ENCODE results near the gene CEND1.
"Not testable (repeated sequence)": the region's sequence is repeated elsewhere in the genome, so short reads cannot be mapped to it uniquely, and the experiment has no call there.

CEND1 gene

DNA sequence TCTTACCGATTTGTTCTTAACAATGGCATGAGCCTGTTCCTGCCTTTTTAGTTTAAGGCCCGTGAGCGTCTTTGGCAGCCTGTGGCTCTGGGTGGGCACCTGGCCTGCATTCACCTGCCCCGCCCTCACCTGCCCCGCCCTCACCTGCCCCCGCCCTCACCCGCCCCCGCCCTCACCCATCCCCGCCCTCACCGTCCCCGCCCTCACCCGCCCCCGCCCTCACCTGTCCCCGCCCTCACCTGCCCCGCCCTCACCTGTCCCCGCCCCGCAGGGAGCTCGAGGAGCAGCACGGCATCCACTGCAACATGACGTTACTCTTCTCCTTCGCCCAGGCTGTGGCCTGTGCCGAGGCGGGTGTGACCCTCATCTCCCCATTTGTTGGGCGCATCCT is 26.8 kb downstream of the CEND1 start:
- no peak for DNase-seq

DNA sequence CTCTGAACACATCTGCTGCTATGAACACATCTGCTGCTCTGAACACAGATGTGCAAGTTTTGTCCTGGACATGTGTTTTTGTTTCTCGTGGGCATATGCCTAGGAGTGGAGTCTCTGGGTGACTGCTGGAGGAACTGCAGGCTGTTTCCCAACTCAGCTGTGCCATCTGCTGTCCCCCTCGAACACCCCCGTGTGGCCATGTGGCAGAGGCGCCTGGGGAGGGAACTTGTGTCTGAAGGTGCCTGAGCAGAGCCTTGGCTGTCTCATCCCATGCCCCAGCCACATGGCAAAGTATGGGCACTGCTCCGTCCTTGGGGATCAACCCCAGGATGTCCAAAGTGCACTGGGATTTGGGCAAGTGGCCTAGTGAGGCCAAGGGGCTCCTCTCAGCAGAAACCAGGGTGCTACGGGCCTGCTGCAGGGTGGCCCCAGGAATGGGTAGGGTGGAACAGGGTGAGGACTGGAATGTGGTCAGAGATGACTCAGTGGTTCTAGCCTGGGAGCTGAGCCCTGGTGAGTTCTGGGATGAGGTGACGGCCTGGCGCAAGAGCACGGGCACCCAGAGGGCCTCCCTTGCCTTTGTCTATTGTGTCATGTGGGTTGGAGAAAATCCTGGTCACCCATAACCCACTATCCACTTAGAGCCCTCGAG is 27.3 kb downstream of the CEND1 start:
- peak; percentile 35 for DNase-seq

DNA sequence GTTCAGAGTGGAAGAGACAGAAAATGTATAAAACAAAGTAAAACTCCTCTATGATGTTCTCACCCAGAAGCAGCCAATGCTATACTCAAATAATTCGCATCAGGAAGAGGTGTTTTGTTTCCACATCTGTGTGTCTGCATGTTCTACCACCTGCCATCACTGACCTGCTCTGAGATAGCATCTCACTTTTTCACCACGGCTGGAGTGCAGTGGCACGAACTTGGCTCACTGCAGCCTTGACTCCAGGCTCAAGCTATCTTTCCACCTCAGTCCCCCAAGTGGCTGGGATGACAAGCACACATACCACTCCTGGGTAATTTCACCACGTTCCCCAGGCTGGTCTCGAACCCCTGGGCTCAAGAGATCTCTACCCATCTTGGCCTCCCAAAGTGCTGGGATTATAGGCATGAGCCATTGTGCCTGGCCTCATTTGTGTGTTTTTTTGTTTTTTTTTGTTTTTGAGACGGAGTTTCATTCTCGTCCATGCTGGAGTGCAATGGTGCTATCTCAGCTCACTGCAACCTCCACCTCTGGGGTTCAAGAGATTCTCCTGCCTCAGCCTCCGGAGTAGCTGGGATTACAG is 28.3 kb downstream of the CEND1 start:
- no peak for DNase-seq

DNA sequence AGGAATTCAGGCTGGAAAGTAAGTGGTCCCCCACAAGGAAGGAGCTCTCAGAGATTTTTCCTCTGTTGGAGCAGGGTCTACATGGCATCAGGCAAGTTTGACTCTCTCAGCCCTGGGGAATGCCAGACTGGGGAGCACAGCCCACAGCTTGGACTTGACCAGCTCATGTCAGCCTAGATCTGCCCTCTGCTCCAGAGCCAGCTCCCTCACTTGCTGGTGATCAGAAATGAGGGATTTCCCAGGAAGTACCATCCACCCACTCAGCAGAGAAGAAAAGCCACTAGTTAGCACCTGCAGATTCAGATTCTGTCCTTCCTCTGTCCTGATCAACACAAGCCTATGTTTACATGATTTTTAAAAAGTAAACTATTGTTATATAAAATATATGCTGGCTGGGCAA is 29.7 kb downstream of the CEND1 start:
- no peak for DNase-seq

DNA sequence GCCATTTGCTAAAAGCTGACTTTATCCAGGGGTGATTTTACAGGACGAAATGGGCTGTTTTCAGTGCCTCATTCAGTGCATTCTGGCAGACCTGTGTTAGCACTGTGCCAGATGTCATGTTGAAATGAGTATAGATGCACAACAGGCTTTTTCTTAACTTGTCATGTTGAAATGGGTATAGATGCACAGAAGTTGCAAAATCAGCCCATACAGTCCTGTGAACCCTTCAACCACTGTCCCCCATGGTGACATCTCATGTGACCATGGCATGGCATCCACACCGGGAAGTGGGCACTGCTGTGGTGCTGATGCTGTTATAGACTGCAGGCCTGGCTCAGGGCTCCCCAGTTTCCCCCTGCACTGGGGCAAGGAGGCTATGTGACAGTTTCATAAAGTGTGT is 40.2 kb downstream of the CEND1 start:
- no peak for DNase-seq

DNA sequence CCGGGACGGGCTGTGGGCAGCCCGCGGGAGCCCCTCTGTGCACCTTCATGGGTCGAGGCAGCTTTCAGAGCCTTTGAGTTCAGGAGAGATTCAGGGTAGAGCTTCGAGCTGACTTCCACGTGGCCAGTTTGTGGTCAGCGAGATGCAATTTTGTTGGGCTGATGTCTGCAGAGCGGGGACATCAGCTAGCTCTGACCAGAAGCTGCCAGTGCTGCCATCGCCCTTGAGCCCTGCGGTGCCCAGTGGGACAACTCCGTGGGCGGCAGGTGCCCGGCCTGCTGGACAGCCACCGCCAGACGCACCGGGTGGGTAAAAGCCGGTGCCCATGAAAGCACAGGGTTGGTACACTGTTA is 41.9 kb downstream of the CEND1 start:
- no peak for DNase-seq

DNA sequence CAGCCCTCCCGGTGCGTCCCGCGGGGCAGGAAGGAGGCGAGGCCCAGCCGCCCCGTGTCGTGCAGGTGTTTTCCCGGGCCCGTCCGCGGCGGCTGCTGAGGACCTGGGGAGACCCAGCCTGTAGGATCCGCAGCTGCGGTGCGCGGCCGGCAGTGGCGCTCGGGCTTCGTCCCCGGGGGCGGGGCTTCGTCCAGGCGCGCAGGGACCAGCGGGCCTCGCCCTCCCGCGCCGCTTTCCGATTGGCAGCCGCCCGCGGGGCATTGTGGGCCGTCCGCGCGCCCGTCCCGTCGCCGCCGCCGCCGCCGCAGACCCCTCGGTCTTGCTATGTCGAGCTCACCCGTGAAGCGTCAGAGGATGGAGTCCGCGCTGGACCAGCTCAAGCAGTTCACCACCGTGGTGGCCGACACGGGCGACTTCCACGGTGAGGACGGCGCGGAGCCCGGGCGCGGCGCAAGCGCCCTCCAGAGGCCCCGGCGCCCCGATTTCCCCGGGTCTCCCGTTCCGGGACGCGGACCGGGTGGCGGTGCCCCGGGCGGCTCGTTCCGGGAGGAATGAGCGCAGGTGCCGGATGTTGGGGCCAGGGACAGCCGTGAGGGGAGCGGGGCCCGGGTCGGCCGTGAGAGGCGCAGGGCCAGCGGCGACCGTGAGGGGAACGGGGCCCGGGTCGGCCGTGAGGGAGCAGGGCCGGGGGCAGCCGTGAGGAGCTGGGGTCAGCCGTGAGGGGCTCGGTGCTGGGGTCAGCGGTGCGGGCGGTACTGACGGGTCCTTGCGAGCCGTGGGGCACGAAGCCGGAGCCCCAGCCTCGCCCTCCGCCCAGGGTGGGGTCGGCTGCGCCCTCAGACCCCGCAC is 42.5 kb downstream of the CEND1 start, which contains the start of gene TALDO1:
TALDO1 (plus strand) TSS at position 307 of the 849 bp plus-strand sequence; CDS start at position 325, 18 bp downstream.
- DNase-seq = peak; percentile 95

DNA sequence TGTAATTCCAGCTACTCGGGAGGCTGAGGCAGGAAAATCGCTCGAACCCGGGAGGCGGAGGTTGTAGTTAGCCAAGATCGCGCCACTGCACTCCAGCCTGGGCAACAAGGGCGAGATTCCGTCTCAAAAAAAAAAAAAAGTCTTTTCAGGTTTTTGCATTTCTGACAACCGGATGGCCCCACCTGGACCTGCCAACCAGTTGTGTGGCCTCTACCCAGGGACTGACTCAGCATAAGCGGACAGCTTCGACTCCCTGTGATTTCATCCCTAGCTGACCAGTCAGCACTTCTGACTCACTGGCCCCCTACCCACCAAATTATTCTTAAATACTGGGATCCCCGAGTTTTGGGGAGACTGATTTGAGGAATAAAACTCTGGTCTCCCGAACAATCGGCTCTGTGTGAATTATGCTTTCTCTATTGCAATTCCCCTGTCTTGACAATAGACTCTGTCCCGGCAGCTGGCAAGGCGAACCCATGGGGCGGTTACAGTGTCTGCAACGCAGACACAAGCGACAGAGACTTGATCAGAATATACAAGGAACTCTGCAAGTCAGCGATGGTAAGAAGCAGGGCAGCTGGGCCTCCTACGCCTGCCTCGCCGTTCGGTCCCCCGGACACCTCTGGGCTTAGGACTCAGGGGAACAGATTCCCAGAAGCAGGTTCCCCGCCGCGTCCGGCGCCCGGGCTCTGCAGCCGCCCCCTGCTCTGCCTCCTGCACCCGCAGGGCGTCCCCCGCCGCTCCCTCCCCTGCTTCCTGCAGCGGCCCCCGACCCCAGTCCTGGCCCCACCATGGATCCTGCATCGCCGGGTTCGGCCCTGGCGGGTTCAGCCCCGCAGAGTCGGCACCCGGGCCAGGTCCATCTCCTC is 43.4 kb downstream of the CEND1 start:
- peak; percentile 48 for DNase-seq

DNA sequence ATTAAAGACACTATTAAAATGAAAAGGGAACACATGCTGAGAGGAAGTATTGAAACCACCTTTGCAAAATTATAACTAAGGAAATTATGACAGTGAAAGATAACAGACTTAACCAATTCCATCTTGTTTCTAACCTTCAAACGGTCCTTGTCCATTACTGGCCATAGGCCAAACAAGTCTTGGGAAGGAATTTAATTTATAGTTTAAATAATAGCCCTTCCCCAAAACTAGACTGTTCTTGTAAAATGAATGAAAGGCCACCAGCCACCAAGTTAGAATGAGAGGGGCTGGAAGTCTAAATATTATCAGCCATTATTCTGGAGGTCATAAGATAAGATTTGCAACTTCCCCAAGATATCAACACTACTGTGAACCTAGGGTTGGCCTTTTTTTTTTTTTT is 44.5 kb downstream of the CEND1 start:
- no peak for DNase-seq

DNA sequence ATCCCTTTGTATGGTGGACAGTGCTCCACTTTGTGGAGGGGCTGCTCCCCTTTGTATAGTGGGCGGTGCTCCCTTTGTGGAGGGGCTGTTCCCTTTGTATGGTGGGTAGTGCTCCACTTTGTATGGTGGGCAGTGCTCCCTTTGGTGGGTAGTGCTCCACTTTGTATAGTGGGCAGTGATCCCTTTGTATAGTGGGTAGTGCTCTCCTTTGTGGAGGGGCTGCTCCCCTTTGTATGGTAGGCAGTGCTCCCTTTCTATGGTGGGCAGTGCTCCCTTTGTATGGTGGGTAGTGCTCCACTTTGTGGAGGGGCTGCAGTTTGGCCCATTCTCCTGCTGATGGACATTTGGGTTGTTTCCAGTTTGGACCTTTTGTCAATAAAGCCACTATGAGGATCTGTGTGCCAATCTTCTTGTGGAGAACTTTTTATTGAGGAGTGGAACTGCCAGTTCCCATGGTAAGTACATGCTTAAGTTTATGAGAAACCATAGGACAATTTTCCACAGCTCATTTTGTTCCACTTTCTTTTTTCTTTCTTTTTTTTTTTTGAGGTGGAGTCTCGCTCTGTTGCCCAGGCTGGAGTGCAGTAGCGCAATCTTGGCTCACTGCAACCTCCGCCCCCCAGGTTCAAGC is 47.2 kb downstream of the CEND1 start:
- no peak for DNase-seq

DNA sequence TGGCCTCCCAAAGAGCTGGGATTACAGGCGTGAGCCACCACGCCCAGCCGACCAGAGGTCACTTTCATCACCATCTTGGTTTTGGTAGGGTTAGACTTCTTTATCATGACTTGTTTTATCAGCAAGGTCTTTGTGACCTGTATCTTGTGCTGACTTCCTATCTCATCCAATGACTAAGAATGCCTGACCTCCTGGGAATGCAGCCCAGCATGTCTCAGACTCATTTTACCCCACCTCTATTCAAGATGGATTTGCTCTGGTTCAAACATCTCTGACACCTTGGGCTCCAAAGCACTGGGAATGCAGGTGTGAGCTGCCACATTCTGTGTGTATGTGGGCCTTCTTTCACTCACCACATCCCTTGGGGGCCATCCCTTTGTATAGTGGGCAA is 47.7 kb downstream of the CEND1 start:
- DNase-seq = no peak

DNA sequence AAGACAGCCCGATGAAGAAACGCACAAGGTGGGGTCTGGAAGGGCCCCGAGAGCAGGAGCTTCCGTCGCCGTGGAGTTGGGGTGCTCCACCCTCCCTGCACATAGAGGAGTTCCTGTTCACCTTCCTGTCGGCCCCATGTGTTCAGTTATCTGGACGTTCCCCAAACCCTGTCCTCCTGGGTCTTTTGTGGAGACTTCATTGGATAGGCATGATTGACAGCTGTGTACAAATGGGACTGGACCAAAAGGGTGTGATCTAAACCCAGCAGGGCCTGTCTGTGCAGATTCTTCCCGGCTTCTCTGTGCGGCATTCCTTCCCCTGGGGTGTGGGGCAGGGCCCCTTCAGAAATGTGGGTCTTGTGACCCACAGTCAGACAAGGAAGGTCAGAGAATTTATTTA is 52.0 kb downstream of the CEND1 start:
- DNase-seq = not testable (repeated sequence)

DNA sequence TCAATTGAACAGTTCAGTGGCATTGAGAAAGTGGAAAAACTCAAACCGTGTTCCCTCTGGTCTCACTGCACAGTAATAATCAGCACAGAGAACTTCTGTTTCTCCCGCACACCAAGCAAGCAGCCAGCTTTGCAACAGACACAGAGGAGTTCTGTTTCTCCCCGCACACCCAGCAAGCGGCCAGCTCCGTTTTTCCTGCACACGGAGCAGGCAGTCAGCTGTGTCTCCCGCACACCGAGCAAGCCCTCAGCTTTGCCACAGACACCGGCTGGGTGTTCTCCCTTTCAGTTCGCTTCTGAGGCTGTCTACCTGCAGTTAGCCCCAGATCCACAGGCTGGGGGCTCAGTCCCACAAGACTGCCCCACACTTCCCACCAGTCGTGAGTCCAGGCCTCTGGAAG is 52.5 kb downstream of the CEND1 start:
- no peak for DNase-seq

Data from activated CD4-positive, alpha-beta T cell treated with anti-CD3 and anti-CD28 coated beads, Interleukin-2, Interleukin-6, amounts not matched to agents 100 ng/mL and 50 ng/mL, durations not matched to agents 16 hours and 8 hours (primary cell).